Right kidney (tissue), 9 donors: ENCODE data around the gene PRDX5.

Experiments used
- DNase-seq: peaks from one replicate; pipeline ENCODE4 v3.0.0-alpha.2; 2016
- long read RNA-seq, 8 donors: transcript quantifications; one replicate each; lab custom pipeline, GENCODE V29; 2026

The PRDX5 gene
- long read RNA-seq, donor 1, transcript PRDX5-202 (4 exons, 463 nt), result minor isoform, 15 of 421 reads
- long read RNA-seq, donor 1, transcript PRDX5-201 (6 exons, 893 nt), result major isoform, 262 of 421 reads
- long read RNA-seq, donor 1, partial matches to known transcripts, result 117 of 421 reads
- long read RNA-seq, donor 1, other reads (novel, unspliced or antisense), result 23 of 421 reads
- long read RNA-seq, donor 2, transcript PRDX5-201 (6 exons, 893 nt), result major isoform, 126 of 218 reads
- long read RNA-seq, donor 2, transcript PRDX5-202 (4 exons, 463 nt), result minor isoform, 6 of 218 reads
- long read RNA-seq, donor 2, partial matches to known transcripts, result 76 of 218 reads
- long read RNA-seq, donor 2, other reads (novel, unspliced or antisense), result 9 of 218 reads
- long read RNA-seq, donor 3, transcript PRDX5-202 (4 exons, 463 nt), result minor isoform, 5 of 99 reads
- long read RNA-seq, donor 3, transcript PRDX5-201 (6 exons, 893 nt), result major isoform, 69 of 99 reads
- long read RNA-seq, donor 3, partial matches to known transcripts, result 23 of 99 reads
- long read RNA-seq, donor 3, other reads (novel, unspliced or antisense), result 0 of 99 reads
- long read RNA-seq, donor 4, transcript PRDX5-201 (6 exons, 893 nt), result major isoform, 141 of 208 reads
- long read RNA-seq, donor 4, transcript PRDX5-202 (4 exons, 463 nt), result minor isoform, 7 of 208 reads
- long read RNA-seq, donor 4, partial matches to known transcripts, result 48 of 208 reads
- long read RNA-seq, donor 4, other reads (novel, unspliced or antisense), result 10 of 208 reads
- long read RNA-seq, donor 5, transcript PRDX5-201 (6 exons, 893 nt), result major isoform, 160 of 241 reads
- long read RNA-seq, donor 5, partial matches to known transcripts, result 62 of 241 reads
- long read RNA-seq, donor 5, other reads (novel, unspliced or antisense), result 13 of 241 reads
- long read RNA-seq, donor 6, transcript PRDX5-203 (5 exons, 596 nt), result minor isoform, 5 of 257 reads
- long read RNA-seq, donor 6, transcript PRDX5-202 (4 exons, 463 nt), result minor isoform, 6 of 257 reads
- long read RNA-seq, donor 6, transcript PRDX5-201 (6 exons, 893 nt), result major isoform, 149 of 257 reads
- long read RNA-seq, donor 6, partial matches to known transcripts, result 79 of 257 reads
- long read RNA-seq, donor 6, other reads (novel, unspliced or antisense), result 18 of 257 reads
- long read RNA-seq, donor 7, transcript PRDX5-201 (6 exons, 893 nt), result major isoform, 204 of 357 reads
- long read RNA-seq, donor 7, transcript PRDX5-202 (4 exons, 463 nt), result minor isoform, 12 of 357 reads
- long read RNA-seq, donor 7, transcript PRDX5-203 (5 exons, 596 nt), result minor isoform, 8 of 357 reads
- long read RNA-seq, donor 7, partial matches to known transcripts, result 108 of 357 reads
- long read RNA-seq, donor 7, other reads (novel, unspliced or antisense), result 25 of 357 reads
- long read RNA-seq, donor 8, transcript PRDX5-201 (6 exons, 893 nt), result major isoform, 139 of 197 reads
- long read RNA-seq, donor 8, partial matches to known transcripts, result 45 of 197 reads
- long read RNA-seq, donor 8, other reads (novel, unspliced or antisense), result 7 of 197 reads

DNA sequence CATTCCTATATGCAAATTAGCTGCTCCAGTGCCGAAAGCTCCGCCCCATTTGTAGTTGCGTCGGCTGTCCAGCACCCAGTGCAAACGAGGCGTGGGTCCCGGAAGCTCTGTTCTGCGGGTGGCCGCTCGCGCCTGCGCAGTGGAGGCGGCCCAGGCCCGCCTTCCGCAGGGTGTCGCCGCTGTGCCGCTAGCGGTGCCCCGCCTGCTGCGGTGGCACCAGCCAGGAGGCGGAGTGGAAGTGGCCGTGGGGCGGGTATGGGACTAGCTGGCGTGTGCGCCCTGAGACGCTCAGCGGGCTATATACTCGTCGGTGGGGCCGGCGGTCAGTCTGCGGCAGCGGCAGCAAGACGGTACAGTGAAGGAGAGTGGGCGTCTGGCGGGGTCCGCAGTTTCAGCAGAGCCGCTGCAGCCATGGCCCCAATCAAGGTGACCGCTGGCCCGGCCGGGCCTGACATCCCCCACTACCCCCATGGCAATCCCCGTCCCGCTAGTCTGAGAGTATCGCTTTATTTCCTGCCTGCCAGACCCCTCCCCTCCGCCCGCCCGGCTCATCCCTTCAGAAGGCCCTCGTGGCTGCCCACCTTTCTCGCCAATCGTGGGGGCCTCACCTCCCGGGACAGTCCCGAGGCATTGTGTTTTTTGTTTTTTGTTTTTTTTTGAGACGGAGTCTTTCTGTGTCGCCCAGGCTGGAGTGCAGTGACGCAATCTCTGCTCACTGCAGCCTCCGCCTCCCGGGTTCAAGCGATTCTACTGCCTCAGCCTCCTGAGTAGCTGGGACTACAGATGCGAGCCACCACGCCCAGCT, at the start of gene PRDX5:
Gene PRDX5, plus strand, starts transcription at position 161 of the 805 bp plus-strand sequence. Its CDS starts 95 bp downstream, at position 256.
- peak; percentile 92 for DNase-seq

DNA sequence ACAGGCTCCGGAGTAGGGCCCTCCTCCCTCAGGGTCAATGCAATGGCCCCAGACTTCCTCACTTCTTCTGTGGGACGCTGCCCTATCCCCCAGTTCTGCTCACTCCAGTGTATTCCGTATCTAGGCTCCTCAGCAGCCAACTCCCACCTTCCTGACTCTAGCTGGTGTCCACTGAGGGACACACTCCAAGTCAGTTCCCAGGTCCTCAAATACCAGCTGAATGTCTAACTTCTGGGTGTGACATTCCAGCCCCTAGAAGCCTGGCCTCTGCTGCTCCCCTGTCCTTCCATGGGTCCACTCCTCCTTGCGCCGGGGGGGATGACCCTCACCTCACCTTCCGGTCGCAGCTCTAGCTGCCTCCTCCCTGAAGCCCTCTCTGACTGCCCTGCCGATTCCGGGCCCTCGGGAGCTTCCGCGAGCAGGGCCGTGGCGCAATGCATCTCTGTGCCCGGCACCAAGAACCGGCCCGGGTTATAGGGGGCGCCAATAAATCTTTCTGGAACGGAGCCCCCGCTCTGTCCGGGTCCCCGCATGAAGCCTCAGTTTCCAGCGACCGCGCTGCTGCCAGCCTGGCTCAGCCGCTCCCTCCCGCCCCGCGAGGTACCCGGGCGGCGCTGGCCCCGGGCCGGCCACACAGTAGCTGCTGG, 48.9 kb upstream of the PRDX5 start:
- DNase-seq, result peak; percentile 37

DNA sequence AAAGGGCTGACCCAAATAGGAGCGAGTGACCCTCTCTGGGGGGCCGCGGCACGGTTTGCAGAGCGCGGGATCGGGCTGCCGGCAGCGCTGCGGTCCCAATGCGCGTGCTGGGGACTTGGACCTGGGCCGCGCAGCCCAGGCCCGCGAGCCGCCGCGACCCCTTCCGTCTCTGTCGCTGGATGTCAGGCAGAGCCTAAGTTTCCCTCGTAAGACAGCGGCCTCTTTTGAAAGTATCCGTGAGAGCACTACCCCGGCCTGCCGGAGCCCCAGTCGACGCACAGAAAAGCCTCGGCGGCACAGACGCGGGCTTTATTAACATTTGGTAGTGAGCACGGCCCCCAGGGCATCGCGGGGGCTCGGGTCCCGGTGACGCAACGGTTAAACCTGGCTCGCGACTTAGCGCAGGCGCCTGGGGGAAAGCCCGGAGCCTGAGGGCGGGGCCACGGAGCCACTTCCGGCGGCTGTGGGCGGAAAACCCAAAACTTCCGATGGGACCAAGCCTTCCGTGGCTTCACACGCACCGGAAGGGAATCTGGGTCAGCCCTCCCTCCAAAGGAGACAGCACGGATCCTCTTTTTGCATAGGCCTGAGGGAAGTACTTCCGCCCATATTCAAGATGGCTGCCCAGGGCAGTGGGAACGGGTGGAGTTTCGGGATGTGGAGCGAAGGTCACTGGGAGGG, 48.2 kb upstream of the PRDX5 start:
- peak; percentile 98 for DNase-seq

DNA sequence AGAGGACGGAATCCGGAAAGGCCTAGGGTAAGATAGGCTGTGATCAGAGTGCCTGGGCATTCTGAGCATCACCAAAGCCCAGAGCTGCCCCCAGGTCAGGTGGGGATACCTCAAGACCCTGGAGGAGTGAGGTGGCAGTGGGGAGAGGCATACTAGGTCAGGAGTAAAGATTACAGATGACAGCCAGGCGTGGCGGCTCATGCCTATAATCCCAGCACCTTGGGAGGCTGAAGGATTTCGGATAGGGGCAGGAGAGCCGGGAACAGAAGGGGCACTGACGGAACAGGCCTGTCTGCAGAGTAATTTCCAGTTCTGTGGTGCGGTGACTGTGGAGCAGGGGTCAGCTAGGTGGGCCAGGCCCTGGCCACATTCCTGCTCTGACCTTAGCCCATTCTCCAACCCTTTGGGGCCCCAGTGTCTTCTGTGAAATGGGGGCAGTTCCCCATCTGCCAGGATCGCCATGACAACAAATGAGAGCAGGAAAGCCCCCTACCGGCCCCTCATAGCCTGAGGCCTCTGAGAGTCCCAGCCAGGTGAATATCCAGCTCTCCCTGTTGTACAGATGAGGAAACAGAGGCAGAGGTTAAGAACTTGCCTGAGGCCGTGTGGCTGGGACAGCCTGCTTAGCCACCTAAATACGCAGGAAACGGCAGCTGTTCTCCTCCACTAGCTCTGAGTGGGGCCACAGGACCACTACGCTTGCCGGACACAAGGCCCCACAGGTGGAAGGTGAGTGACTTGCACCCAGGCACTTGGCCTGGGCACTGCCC, 42.7 kb upstream of the PRDX5 start:
- no peak for DNase-seq

DNA sequence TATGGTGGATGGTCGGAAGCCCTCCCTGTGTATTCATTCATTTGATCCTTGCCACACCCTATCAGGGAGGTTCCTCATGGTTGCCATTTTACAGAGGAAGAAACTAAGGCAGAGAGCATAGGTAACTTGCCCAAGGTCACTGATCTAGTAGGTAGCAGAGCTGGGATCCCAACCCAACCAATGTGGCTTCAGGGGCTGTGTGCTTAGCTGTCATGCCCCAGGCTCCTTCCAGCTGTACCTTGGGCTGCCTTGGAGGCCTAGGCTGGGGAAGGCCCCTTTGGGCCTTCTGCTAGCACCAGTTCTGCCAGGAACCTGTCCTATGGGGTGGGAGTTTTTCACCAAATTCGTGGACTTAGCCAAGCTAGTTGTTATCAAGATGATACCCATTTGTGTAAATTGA, 42.1 kb upstream of the PRDX5 start:
- no peak for DNase-seq

DNA sequence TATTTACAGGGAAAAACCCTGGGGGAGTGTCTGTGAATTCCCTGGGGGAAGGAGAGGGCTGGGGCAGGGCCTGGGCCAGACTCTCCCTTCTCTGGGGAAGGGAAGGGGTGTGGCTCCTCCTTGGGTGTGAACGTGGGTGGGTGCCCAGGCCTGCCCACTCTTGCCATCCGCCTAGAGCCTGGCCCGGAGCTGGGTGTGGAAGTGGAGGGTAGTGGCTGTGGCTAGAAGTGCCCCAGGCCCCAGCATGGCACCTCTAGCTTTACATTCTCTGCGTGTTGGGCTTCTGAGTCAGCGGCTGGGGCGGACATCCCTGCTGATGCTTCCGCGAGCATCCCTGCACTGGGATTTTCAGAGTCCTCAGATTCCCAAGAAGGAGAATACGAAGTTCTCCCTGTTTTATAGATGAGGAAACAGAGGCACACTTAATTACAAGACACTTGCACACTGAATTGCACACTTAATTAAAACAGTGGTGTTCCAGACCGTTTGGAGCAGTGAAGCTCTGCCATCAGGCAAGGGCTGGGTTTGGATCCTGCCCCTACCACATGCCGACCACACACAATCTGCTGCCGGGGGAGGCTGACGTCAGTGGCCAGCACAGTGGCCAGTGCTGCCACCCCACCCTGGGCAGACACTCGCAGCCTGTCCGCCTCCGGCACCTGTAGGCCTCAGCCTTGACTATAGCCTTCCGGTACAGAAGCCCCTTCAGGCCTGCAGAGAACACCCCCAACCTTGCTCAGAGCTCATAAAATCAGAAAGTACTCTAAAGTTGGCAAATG, 41.1 kb upstream of the PRDX5 start:
- DNase-seq, result no peak

DNA sequence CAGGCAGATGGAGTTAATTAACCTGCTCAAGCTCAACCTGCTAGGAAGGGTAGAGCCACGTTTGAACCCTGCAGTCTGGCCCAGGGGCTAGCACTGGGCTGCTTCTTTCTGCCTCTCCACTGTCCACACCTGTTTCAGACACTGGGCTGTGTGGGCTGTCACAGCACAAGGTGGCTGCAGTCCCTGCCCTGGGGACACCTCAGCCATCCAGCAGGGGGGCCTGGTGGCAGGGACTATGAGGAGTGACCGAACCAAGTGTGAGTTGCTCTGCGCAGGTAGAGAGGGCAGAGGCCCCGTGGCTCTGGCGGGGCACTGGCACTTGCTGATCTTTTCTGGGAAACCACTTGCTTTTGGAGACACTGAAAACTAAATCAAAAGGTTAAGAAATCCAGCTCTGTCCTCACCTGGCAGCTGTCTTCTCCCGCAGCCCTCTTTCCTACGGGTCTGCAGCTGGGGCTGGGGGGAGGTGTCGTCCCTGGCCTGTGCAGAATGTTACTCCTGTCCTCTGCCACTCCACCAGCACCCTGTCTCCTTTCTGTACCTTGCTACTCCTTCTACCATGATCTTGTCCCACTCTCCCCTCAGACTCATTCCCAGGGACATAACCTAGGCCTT, 39.2 kb upstream of the PRDX5 start:
- DNase-seq, result no peak

DNA sequence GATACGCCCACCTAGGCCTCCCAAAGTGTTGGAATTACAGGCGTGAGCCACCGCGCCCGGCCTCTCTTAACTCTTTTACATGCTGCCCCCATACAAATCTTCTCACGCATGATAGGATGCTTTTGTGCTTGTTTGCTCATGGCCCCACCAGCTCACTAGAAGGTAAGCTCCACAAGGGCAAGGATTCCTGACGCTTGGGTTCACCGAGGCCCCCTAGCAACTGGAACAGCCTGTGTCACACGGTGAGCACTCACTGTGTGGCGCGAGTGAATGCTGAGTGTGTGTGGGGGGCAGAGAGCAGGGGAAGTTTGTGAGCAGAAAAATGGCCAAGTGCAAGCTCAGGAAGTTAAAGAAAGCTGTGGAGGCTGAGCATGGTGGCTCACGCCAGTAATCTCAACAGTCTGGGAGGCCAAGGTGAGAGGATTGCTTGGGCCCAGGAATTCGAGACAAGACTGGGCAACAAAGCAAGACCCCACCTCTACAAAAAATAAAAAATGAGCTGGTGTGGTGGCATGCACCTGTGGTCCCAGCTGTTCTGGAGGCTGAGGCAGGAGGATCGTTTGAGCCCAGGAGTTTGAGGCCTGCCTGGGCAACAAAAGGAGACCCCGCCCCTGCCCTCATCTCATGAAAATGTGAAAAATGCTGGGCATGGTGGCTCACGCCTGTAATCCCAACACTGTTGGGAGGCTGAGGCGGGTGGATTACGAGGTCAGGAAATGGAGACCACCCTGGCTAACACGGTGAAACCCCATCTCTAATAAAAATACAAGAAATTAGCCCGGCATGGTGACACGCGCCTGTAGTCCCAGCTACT, 35.8 kb upstream of the PRDX5 start:
- DNase-seq, result no peak

DNA sequence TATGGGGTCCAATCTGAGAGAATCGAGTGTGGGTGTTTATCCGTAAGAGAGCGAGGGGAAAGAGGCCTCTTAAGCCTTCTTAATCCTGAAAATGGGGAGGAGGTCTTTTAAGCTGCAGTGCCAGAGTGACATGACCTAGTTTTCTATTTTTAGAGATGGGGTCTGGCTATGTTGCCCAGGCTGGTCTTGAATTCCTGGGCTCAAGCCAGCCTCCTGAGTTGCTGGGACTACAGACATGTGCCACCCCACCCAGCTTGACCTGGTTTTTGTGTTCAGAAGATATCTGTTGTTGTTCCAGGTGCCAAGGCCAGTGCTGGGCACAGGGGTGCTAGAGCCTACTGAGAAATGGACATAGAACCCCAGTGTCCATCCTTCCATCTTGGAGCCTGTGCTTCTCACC, 34.8 kb upstream of the PRDX5 start:
- no peak for DNase-seq

DNA sequence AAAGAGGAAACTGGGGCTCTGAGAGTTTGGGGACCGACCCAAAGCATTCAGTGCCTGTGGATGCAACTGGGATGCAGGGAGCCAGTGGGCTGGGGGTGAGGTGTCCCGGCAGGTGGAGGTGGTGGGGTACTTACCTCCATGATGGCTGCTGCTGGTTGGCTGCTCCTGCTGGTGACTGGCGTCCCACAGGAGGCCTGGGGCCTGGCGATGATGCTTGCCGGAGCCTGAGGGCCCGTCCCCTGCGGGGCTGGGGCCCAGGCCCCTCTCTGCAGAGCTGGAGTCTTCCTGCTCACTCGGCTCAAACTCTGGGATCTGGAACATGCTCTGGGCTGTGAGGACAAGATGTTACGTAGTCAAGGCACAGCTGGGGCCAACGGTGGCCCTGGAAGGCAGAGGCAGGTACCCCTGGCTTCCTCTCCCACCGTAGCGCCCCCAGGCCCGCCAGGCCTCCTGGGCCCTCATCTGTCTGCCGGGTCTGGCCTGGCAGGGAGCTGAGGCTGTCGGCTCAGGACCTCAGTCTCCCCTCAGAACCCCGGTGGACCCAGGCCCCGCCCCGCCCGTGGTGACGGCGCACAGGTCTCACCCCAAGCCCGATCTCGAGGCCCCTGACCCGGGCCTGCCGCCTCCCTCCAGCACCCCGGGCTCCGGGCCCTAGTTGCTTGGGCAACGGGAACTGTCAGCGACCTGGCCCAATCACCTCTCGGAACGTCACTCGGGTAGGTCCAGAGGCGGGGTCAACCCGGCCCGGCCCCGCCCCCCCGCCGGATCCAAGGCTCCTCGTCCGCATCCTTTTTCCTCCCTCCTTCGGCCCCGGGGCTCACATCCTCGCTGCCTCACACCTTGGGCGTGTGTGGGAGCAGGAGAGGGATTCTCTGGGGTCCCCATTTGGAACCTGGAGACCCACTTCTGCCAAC, 33.6 kb upstream of the PRDX5 start, which contains the start of gene BAD:
Gene BAD, minus strand, starts transcription at position 618 of the 914 bp plus-strand sequence. Its CDS starts 297 bp downstream, at position 321.
- DNase-seq, result peak; percentile 92

DNA sequence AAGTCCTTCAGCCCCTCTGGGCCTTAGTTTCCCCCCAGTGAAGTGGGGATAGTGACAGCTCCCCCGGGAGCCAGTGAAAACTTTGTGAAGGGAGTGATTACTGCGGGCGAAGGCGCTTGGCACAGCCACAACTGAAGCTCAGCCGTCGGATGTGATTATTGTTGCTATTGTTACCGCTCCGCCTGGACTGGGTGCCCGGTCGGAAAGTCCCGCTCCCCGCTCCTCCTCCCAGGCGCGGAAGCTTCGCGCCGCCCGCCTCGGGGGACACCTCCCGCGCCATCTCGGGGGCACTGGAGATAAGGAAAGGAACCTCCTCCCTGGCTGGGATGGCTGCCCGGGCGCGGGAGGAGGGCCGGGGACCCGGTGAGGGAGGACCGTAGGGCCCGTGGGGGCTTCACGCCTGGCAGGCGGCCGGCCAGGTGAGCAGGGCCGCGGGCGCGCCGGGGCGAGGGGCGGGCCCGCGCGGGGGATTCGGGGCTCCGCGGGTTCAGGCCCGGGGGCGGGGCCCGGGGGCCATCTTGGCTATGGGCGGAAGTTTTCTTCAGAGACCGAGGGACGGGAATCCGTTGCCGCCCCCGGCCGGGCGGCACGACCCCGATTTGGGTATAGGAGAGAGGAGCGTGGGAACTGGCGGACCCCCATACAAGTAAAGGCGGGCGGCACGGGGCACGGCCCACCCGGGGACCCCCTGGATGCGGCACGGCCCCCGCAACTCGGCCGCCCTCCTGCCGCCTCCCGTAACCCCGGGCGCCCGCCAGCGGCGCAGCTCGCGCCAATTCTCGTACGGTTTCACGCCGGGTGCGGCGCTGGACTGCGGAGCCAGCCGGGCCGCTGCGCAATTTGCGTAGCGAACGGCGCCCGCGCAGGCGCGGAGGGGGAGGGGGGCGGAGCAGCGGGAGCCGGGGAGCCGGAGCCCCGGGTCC, 32.7 kb upstream of the PRDX5 start, which contains the start of gene GPR137:
Gene GPR137, plus strand, starts transcription at position 887 of the 923 bp plus-strand sequence. CDS start 677 bp downstream, outside the sequence.
- peak; percentile 100 for DNase-seq

DNA sequence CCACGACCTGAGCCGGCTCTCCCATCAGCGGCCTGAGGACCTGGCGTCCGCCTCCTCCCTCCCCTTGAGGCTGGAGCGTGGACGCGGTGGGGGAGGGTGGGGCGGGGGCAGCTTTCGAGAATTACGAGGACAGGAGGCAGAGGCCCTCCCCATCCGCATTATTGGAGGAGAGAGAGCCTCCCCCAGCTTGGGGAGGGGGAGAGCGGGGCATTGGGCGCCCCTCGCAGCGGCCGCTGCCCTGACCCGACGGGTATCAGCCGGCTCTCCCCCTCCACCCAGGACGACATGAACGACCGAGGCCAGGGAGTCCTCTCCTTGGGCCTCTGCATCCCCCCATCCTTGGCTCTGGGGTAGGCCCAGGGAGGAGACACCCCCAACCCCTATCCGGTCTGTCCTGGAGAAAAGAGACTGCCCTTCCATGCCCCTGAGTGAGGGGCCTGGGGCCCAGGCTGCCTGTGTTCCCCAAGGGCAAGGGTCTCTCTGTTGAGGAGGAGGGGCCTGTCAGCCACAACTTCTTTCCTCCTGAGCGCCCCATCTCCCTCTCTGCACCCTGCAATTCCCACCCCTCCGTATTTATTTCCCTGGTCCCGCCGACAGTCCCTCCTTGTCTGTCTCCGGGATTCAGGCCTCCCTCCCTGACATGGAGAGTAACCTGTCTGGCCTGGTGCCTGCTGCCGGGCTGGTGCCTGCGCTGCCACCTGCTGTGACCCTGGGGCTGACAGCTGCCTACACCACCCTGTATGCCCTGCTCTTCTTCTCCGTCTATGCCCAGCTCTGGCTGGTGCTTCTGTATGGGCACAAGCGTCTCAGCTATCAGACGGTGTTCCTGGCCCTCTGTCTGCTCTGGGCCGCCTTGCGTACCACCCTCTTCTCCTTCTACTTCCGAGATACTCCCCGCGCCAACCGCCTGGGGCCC, 31.8 kb upstream of the PRDX5 start:
- DNase-seq, result peak; percentile 53

DNA sequence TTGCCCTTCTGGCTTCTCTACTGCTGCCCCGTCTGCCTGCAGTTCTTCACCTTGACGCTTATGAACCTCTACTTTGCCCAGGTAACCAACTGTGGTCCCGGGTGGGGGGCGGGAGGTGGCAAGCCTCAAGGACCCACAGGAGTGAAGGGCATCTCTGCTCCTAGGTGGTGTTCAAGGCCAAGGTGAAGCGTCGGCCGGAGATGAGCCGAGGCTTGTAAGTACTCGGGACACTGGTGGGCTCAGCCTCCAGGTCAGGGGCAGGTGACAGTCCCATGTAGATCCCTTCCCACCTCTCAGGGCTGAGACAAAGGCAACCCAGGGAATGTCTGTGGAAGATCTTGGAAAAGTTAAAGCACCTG, 31.1 kb upstream of the PRDX5 start:
- DNase-seq, result no peak
